Tibial nerve (tissue), 4 donors: ENCODE results near the gene NFATC2. TPM values are rescaled to one million over a fixed set of nuclear protein-coding genes. Genes with fewer than 3 reads are reported as not detected.
"Not testable (repeated sequence)": the region's sequence is repeated elsewhere in the genome, so short reads cannot be mapped to it uniquely, and the experiment has no call there.

ENCODE experiments used
- DNase-seq, 2 donors: peaks; one replicate each; pipeline ENCODE4 v3.0.0-alpha.2; 2019; ENCODE audit warnings: low spot score in 2 of 2
- H3K27ac ChIP-seq, 4 donors: fragments of 200-600 bp; sonication (generic) in 3 of 4; one replicate each; pipeline ENCODE4 v1.5.1; 2017 to 2019; ENCODE audit warnings: mild to moderate bottlenecking in 1 of 4
- H3K27me3 ChIP-seq, 2 donors: fragments of 200-600 bp; sonication (generic) in 1 of 2; one replicate each; pipeline versions ENCODE4 v1.5.1 to v1.6.0; 2017 to 2019
- H3K36me3 ChIP-seq, 3 donors: fragments of 200-600 bp; sonication (generic); one replicate each; pipeline ENCODE4 v1.5.1; 2018 to 2019
- H3K4me1 ChIP-seq, 4 donors: fragments of 200-600 bp; sonication (generic) in 3 of 4; one replicate each; pipeline ENCODE4 v1.5.1; 2017 to 2019
- H3K4me3 ChIP-seq, 4 donors: fragments of 200-600 bp; sonication (generic) in 3 of 4; one replicate each; pipeline ENCODE4 v1.5.1; 2017 to 2019; ENCODE audit warnings: mild to moderate bottlenecking in 1 of 4, moderate library complexity in 1 of 4
- H3K9me3 ChIP-seq, 4 donors: fragments of 200-600 bp; sonication (generic) in 3 of 4; one replicate each; pipeline ENCODE4 v1.5.1; 2017 to 2019
- EP300 ChIP-seq, 2 donors: sonication (generic); formaldehyde crosslinking; IDR thresholded peaks; one replicate each; pipeline ENCODE4 v1.6.1; 2017; ENCODE audit warnings: antibody characterized with exemption in 2 of 2, mild to moderate bottlenecking in 1 of 2
- POLR2A ChIP-seq, 2 donors: fragments of 450-650 bp; IDR thresholded peaks; one replicate each; pipeline ENCODE4 v1.6.1; 2017; ENCODE audit warnings: antibody characterized with exemption in 2 of 2, mild to moderate bottlenecking in 2 of 2, moderate library complexity in 2 of 2
- WGBS, 2 donors: methylation state at CpG; one replicate each; pipeline ENCODE4 v1.1.5; 2018; 5-methylcytosine and 5-hydroxymethylcytosine counted together
- total RNA-seq, 4 donors: library from RNA; depleted of rRNA; stranded (reverse); fragments of >200 nt; gene quantifications; one replicate each; pipeline ENCODE4 v1.1.0, GENCODE V29; 2016
- TF ChIP-seq, protein P1 (sequence below), 5 experiments: fragments of 200-600 bp in 3 of 5; fragments of 450-650 bp in 2 of 5; sonication (generic) in 3 of 5; IDR thresholded peaks; one replicate each; pipeline ENCODE4 v1.5.1; 2016 to 2019; ENCODE audit warnings: antibody characterized with exemption in 5 of 5, mild to moderate bottlenecking in 3 of 5, moderate library complexity in 2 of 5

The NFATC2 gene
- total RNA-seq, 4 donors from 2014 or later, result 6.0 to 11.5 (median 7.7) TPM

- no peak overlapping the region for H3K4me3 ChIP-seq
- peaks cover 0 to 6% (median 0%) of the 10 kb centered on the region in 4 donors for H3K9me3 ChIP-seq
- 31 to 44% methylated on average over 8 of the region's 8 CpGs for WGBS, 2 donors
- no peak overlapping the region for H3K27ac ChIP-seq
- peaks cover 0 to 20% (median 0%) of the 10 kb centered on the region in 4 donors for H3K4me1 ChIP-seq
- TF ChIP-seq, protein P1, sequence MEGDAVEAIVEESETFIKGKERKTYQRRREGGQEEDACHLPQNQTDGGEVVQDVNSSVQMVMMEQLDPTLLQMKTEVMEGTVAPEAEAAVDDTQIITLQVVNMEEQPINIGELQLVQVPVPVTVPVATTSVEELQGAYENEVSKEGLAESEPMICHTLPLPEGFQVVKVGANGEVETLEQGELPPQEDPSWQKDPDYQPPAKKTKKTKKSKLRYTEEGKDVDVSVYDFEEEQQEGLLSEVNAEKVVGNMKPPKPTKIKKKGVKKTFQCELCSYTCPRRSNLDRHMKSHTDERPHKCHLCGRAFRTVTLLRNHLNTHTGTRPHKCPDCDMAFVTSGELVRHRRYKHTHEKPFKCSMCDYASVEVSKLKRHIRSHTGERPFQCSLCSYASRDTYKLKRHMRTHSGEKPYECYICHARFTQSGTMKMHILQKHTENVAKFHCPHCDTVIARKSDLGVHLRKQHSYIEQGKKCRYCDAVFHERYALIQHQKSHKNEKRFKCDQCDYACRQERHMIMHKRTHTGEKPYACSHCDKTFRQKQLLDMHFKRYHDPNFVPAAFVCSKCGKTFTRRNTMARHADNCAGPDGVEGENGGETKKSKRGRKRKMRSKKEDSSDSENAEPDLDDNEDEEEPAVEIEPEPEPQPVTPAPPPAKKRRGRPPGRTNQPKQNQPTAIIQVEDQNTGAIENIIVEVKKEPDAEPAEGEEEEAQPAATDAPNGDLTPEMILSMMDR (IDR thresholded peaks at IDR 0.05), result no peak
- no peak for TF ChIP-seq EP300 (IDR thresholded peaks at IDR 0.05)
- TF ChIP-seq POLR2A (IDR thresholded peaks at IDR 0.05), result no peak
- no peaks in the 10 kb centered on the region for H3K36me3 ChIP-seq
- H3K27me3 ChIP-seq, result no peaks in the 10 kb centered on the region
- peak; percentile 26 to 27 for DNase-seq
These were observed 196.9 kb downstream of the NFATC2 start for GRCh38 chr20:51345601-51346101.

GRCh38 chr20:51343802-51344201, 198.7 kb downstream of the NFATC2 start:
- H3K4me3 ChIP-seq, H3K27ac ChIP-seq, DNase-seq, H3K27me3 ChIP-seq, H3K9me3 ChIP-seq, H3K36me3 ChIP-seq: not testable (repeated sequence)
- peaks cover 0 to 20% (median 0%) of the 10 kb centered on the region in 4 donors for H3K4me1 ChIP-seq
- WGBS, 2 donors, result 68 to 82% methylated on average over 3 of the region's 3 CpGs

- peaks cover 0 to 6% (median 0%) of the 10 kb centered on the region in 4 donors for H3K9me3 ChIP-seq
- DNase-seq, result no peak
- no peaks in the 10 kb centered on the region for H3K36me3 ChIP-seq
- no peak overlapping the region for H3K4me3 ChIP-seq
- TF ChIP-seq, protein P1 (IDR thresholded peaks at IDR 0.05), result no peak
- TF ChIP-seq EP300 (IDR thresholded peaks at IDR 0.05) (no peak), POLR2A (IDR thresholded peaks at IDR 0.05) (no peak)
- peaks cover 0 to 20% (median 0%) of the 10 kb centered on the region in 4 donors for H3K4me1 ChIP-seq
- WGBS, 2 donors, result 85% methylated on average over 8 of the region's 8 CpGs
- no peak overlapping the region for H3K27ac ChIP-seq
- H3K27me3 ChIP-seq, result no peaks in the 10 kb centered on the region
These were observed 199.8 kb downstream of the NFATC2 start for GRCh38 chr20:51342510-51343236.

GRCh38 chr20:51341581-51341980, 200.9 kb downstream of the NFATC2 start:
- Histone ChIP-seq H3K27ac (no peak overlapping the region), H3K4me1 (peaks cover 0 to 15% (median 0%) of the 10 kb centered on the region in 4 donors), H3K9me3 (peaks cover 0 to 6% (median 0%) of the 10 kb centered on the region in 4 donors), H3K36me3 (no peaks in the 10 kb centered on the region), H3K27me3 (no peaks in the 10 kb centered on the region), H3K4me3 (no peak overlapping the region)
- TF ChIP-seq, protein P1 (IDR thresholded peaks at IDR 0.05), result no peak
- no peak for TF ChIP-seq POLR2A (IDR thresholded peaks at IDR 0.05)
- TF ChIP-seq EP300 (IDR thresholded peaks at IDR 0.05), result no peak
- DNase-seq, result no peak
- 40 to 59% methylated on average over 3 of the region's 3 CpGs for WGBS, 2 donors

DNA sequence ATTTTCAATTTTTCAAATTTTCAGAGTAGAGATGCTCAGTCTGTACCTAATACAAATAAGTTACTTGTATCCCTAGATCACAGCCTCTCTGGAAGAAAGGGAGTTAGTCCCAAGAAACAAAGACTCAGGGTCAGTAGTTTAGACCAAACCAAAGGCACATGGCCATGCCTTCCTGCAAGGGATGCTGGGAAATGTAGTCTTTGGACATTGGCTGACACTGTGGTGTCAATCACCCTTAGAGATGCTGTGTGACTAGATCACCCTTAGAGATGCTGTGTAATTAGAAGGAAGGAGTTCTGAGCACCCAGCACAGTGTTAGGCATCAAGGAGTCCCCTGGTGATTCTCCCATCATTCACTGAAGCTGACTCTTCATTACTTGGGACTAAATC, 202.1 kb downstream of the NFATC2 start:
- H3K4me1 ChIP-seq, result peaks cover 0 to 4% (median 0%) of the 10 kb centered on the region in 4 donors
- no peaks in the 10 kb centered on the region for H3K36me3 ChIP-seq
- no peaks in the 10 kb centered on the region for H3K27me3 ChIP-seq
- peaks cover 0 to 6% (median 0%) of the 10 kb centered on the region in 4 donors for H3K9me3 ChIP-seq
- no peak for DNase-seq
- TF ChIP-seq EP300 (IDR thresholded peaks at IDR 0.05) (no peak), POLR2A (IDR thresholded peaks at IDR 0.05) (no peak)
- TF ChIP-seq, protein P1 (IDR thresholded peaks at IDR 0.05), result no peak
- H3K4me3 ChIP-seq, result no peak overlapping the region
- no peak overlapping the region for H3K27ac ChIP-seq
